ENCODE measurements around the gene TTC3.

- no peak for TF ChIP-seq CTCF (conservative IDR thresholded peaks at IDR 0.05)
- TF ChIP-seq EZH2 (IDR thresholded peaks at IDR 0.05; ENCODE audit: low read depth): no peak
Measured at GRCh38 chr21:37182222-37182621, 109.2 kb downstream of the TTC3 start.

Data from PC-9 (cell line).